ENCODE results near the gene ATP2B3.

ATP2B3 gene

DNA sequence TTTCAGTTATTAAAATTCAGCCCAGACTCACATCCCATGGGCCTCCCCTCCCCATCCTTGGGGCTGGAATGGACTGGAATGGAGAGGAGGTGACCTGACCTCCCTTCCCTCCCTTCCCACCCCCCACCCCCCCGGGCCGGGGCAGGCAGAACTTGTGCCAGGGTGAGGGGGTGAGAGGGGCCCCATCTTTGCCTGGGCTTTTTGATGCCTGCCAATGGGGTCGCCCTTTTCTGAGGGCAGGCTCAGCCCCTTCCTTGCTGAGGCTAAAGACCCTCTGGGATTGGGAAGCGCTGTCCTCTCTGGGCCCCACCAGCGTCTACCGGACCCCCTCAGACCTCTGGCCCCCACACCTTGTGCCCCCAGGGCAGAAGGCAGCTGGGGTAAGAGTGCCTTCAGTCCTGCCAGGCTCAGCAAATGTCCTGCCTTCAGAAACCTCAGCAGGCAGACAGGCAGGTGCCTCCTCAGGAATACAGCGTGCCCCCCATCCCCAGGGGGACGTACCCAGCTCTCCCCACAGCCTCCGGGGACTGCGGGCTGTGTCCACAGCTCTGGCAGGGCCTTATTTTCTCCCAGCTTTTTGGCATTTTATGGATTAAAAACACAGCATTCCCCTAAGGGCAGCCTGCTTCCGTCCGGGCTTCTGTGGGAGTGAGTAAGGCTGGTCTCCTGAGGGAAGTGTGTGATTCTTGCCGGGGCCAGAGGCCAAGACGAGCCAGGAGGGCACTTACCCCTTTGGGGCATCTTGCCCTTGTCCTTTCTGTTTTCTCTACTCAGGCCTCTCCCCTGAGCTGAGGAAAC is 94.1 kb downstream of the ATP2B3 start:
- no peak for DNase-seq (ENCODE audit: low read depth, low spot score)

DNA sequence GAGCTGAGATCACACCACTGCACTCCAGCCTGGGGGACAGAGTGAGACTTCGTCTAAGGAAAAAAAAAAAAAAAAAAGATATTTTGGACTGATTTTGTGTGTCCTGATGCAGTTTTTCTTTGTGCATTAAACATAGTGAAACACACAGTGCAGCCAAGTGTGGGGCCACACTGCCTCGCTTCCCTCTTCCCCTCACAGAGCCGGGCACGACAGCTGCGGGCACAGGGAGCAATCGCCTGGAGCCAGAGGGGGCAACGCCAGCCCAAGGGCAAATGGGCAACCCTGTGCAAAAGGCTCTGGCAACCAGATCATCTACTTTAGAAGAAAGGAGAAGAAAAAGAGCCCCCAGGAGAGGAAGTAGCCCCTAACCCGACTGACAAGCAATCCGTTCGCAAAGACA is 95.0 kb downstream of the ATP2B3 start:
- DNase-seq (ENCODE audit: low read depth, low spot score), result no peak

GRCh38 chrX:153614818-153615217 is 97.4 kb downstream of the ATP2B3 start:
- no peak for DNase-seq (ENCODE audit: low read depth, low spot score)

GRCh38 chrX:153620576-153620975 is 103.1 kb downstream of the ATP2B3 start:
- no peak for DNase-seq (ENCODE audit: low read depth, low spot score)

GRCh38 chrX:153621949-153622598 is 104.6 kb downstream of the ATP2B3 start:
- no peak for DNase-seq (ENCODE audit: low read depth, low spot score)

GRCh38 chrX:153622661-153623309 is 105.3 kb downstream of the ATP2B3 start:
- no peak for DNase-seq (ENCODE audit: low read depth, low spot score)

GRCh38 chrX:153623310-153624029 is 106.0 kb downstream of the ATP2B3 start:
- DNase-seq (ENCODE audit: low read depth, low spot score), result no peak

- DNase-seq (ENCODE audit: low read depth, low spot score), result no peak
Observed at GRCh38 chrX:153624196-153625091, 107.0 kb downstream of the ATP2B3 start.

DNA sequence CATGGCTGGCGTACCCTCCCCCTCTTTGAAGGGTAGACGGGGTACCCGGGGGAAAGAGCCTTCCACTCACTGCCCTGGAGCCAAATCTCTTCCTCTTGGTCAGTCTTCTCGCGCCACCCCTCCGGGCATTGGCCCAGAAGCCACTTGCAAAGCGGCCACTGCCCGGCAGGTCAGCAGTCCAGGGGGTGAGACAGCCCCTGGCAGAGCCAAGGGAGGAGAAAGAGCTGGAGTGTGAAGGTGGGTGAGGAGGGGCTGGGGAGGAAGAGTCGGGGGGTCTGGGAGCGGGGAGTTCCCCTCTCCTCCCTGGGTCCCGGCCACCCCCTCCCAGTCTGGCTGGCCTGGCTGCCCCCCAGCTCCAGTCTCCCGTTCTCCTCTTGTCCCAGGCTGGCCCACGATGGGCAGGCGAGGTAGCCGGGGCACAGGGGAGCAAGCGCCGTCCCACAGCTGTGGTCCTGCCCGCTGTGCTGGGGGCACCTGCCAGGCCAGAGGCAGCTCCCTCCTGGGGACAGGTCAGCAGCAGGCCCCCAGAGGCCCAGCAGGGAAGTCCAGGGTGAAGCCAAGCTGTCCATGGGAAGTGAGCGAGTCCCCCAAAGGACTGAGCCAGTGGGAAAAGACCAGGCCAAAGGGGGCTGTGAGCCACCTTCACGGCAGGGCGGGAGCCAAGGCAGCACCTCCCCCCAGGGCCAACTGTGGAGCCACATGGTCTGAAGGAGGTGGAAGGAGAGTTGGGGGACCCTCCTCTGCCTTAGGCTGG is 108.0 kb downstream of the ATP2B3 start:
- no peak for DNase-seq (ENCODE audit: low read depth, low spot score)

- no peak for DNase-seq (ENCODE audit: low read depth, low spot score)
Observed at GRCh38 chrX:153626025-153626633, 108.7 kb downstream of the ATP2B3 start.

DNA sequence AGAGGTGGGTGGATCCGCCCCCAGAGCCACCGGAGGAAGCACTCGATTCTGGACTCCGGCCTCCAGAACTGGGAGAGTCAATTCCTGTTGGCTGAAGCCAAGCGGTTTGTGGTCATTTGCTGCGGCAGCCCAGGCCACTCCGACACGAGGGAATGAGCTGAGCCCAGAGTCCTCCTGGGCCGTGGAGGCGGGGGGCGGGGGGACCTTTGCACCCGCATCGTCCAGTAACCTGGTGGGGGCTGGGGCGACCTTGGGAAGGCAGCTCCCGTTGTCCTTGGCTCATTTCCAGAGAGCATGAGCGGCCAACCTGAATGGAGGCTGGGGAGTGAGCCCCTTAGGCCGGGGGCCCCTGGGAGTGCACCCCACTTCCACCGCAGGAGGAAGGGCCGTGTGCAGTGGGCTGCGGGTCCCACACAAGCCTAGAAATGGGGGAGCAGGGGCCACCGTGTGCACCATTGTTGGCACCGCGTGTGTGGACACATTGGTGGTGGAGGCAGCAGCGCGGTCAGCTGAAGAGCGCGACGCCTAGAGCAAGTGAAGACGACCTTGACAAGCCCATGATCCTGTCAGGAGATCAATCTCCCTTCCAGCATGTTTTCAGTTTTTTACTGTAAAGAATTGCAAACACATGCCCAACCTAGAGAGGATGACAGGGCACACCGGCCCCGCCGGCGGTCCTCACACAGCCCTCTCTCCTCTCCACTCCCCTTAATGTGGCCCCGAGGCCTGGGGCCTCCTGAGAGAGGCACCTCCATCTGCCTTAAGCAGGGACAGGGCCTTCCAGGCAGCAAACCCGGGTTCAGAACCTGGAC is 109.6 kb downstream of the ATP2B3 start:
- DNase-seq (ENCODE audit: low read depth, low spot score), result no peak

DNA sequence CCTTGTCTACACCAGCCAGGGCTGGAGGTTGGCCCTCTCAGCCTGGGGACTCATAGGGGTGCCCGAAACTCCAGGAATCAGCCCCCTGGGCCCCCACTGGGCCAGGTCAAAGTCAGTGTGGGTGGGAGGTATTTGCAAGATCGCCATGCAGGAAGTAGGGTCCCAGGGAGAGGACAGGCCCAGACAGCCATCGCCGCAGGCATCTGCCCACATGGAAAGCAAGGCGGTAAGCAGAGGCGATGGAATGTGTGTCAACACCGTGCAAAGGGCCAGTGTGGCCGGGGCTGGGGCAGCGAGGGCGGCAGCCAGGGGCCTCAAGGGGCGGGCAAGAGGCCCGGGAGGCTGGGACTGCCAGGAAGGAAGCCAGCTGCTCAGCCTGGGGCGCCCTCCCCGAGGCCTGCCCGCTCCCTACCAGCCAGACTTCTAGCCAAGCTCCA is 110.3 kb downstream of the ATP2B3 start:
- DNase-seq (ENCODE audit: low read depth, low spot score), result no peak

GRCh38 chrX:153628129-153628528 is 110.7 kb downstream of the ATP2B3 start:
- no peak for DNase-seq (ENCODE audit: low read depth, low spot score)

- DNase-seq (ENCODE audit: low read depth, low spot score), result no peak
Observed at GRCh38 chrX:153628665-153629064, 111.2 kb downstream of the ATP2B3 start.

GRCh38 chrX:153631346-153631745 is 113.9 kb downstream of the ATP2B3 start:
- no peak for DNase-seq (ENCODE audit: low read depth, low spot score)

DNA sequence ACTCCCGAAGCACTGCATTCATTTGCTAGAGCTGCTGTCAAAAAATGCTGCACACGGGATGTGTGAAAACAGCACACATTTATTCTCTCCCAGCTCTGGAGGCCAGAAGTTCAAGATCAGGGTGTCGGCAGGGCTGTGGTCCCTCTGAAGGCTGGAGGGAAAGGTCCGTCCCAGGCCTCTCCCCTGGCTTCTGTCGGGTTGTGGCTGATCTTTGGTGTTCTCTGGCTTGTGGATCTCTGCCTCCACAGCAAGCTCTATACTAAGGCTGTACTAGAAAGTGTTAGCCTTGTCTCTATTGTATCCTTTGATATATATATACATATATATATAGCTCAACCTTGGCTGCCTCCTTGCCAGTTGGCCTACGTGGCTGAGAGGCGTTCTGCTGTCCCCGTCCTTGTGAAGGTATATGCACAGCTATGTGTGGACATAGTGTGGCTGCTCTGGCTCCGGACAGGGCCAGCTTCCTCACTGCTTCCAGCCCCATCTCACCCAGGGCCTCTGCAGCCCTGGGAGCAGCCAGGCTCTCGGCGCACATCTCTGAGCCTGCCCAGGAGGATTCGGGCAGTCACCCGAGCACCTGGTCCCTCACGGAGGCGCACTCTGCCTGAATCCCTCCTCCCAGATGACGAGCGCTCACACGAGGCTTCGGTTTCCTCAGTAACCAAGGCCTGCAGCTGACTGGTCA is 114.6 kb downstream of the ATP2B3 start:
- no peak for DNase-seq (ENCODE audit: low read depth, low spot score)
